ENCODE data around the gene REG4.
"Not testable (repeated sequence)": the region's sequence is repeated elsewhere in the genome, so short reads cannot be mapped to it uniquely, and the experiment has no call there.

- TF ChIP-seq EZH2 (IDR thresholded peaks at IDR 0.05; ENCODE audit: borderline replicate concordance, insufficient read depth, low read depth, low read length, poor library complexity, severe bottlenecking); CTCF (IDR thresholded peaks at IDR 0.05): not testable (repeated sequence)
Measured at GRCh38 chr1:119844206-119844605, 32.9 kb upstream of the REG4 start.

All from B cell (primary cell).